Endothelial cell of umbilical vein (primary cell): Measurements from ENCODE around the gene RABEP2. TPM values are rescaled to one million over a fixed set of nuclear protein-coding genes. Genes with fewer than 3 reads are reported as not detected.

Experiments
- BruUV-seq: library from RNA; stranded (reverse); fragments of 400-500 nt; replicated peaks from 2 replicates; lab custom pipeline; 2021; lab: Mats Ljungman, UMichigan
- CTCF ChIA-PET: fragments of 300-600, 350-600 bp; sonication (Branson Sonifier 250); formaldehyde crosslinking; loops from one replicate; lab custom pipeline; 2021; ENCODE audit warnings: antibody characterized with exemption, inconsistent platforms; lab: Charles Lee
- POLR2A ChIA-PET: fragments of 300-600, 350-600 bp; sonication (Branson Sonifier 250); formaldehyde crosslinking; loops from one replicate; lab custom pipeline; 2021; ENCODE audit warnings: antibody characterized with exemption, inconsistent platforms; lab: Charles Lee
- DNase-seq: peaks from one replicate; pipeline ENCODE4 v3.0.0-alpha.2; 2011; ENCODE audit warnings: low read depth, low spot score
- FAIRE-seq: peaks from 2 replicates; lab custom pipeline; 2011; peaks lifted over from hg19 to GRCh38; lab: Jason Lieb, UNC
- H2AFZ ChIP-seq: 2 replicates; pipeline ENCODE4 v1.6.0; 2012; ENCODE audit warnings: low read depth, low read length, control low read depth, inconsistent platforms
- H3K27ac ChIP-seq: 2 replicates; pipeline ENCODE4 v1.5.1; 2011; ENCODE audit warnings: low read depth, mild to moderate bottlenecking, control low read depth, low read length, moderate library complexity; ENCODE audit not compliant: insufficient read depth
- H3K27me3 ChIP-seq, 2 experiments: 2 replicates each; pipeline versions ENCODE4 v1.6.0 to v1.6.1; 2011; ENCODE audit warnings: low read length in 2 of 2, mixed read lengths in 1 of 2; ENCODE audit not compliant: control insufficient read depth in 2 of 2, insufficient read depth in 2 of 2
- H3K36me3 ChIP-seq, 2 experiments: 2 replicates in 1 of 2; 3 replicates in 1 of 2; pipeline ENCODE4 v1.5.1; 2011; ENCODE audit warnings: low read length in 2 of 2, mild to moderate bottlenecking in 1 of 2, moderate library complexity in 1 of 2; ENCODE audit not compliant: control insufficient read depth in 2 of 2, insufficient read depth in 2 of 2; ENCODE audit errors: extremely low read depth in 1 of 2
- H3K4me1 ChIP-seq: 3 replicates; pipeline ENCODE4 v1.5.1; 2011; ENCODE audit warnings: mild to moderate bottlenecking, low read length; ENCODE audit not compliant: control insufficient read depth, insufficient read depth; ENCODE audit errors: extremely low read depth
- H3K4me2 ChIP-seq: 2 replicates; pipeline ENCODE4 v1.6.1; 2011; ENCODE audit warnings: low read length, control low read depth, mixed read lengths; ENCODE audit not compliant: insufficient read depth
- H3K4me3 ChIP-seq, 3 experiments: fragments of 200-600 bp in 1 of 3; sonication (generic), shearing (Covaris generic) in 1 of 3; replicated peaks in 1 of 3; 2 replicates each; pipeline ENCODE4 v1.5.1; 2011 to 2016; ENCODE audit warnings: control low read depth in 3 of 3, low read length in 3 of 3, mild to moderate bottlenecking in 2 of 3, inconsistent platforms in 1 of 3, low read depth in 1 of 3, moderate library complexity in 1 of 3; ENCODE audit not compliant: insufficient read depth in 1 of 3
- H3K79me2 ChIP-seq: 2 replicates; pipeline ENCODE4 v1.6.0; 2012; ENCODE audit warnings: low read length, inconsistent platforms; ENCODE audit not compliant: control insufficient read depth, insufficient read depth
- H3K9ac ChIP-seq: replicated peaks from 2 replicates; pipeline ENCODE3; 2011; ENCODE audit warnings: low read length, control low read depth; ENCODE audit not compliant: insufficient read depth; ENCODE audit errors: extremely low read depth
- H3K9me1 ChIP-seq: replicated peaks from 3 replicates; pipeline ENCODE4 v1.6.0; 2011; ENCODE audit warnings: mild to moderate bottlenecking, low read length; ENCODE audit not compliant: control insufficient read depth, insufficient read depth; ENCODE audit errors: extremely low read depth
- H3K9me3 ChIP-seq: replicated peaks from 2 replicates; pipeline ENCODE4 v1.5.1; 2012; ENCODE audit warnings: low read length, inconsistent platforms; ENCODE audit not compliant: control insufficient read depth, insufficient read depth
- H4K20me1 ChIP-seq: replicated peaks from 2 replicates; pipeline ENCODE3; 2011; ENCODE audit warnings: mild to moderate bottlenecking, low read length; ENCODE audit not compliant: control insufficient read depth, insufficient read depth; ENCODE audit errors: extremely low read depth
- CTCF ChIP-seq, 2 donors: IDR thresholded peaks; 1 replicate in 1 of 2; 2 replicates in 1 of 2; pipeline ENCODE4 v1.5.1; 2011; ENCODE audit warnings: low read length in 2 of 2, mild to moderate bottlenecking in 2 of 2, moderate library complexity in 2 of 2, control low read depth in 1 of 2, inconsistent platforms in 1 of 2, low read depth in 1 of 2; ENCODE audit not compliant: insufficient read depth in 1 of 2; ENCODE audit errors: extremely low read depth in 1 of 2
- EZH2 ChIP-seq: IDR thresholded peaks from 2 replicates; pipeline ENCODE4 v1.6.1; 2012; ENCODE audit warnings: borderline replicate concordance, low read depth, mild to moderate bottlenecking, moderate library complexity, low read length, inconsistent platforms; ENCODE audit not compliant: severe bottlenecking
- FOS ChIP-seq: IDR thresholded peaks from 2 replicates; pipeline ENCODE4 v1.6.1; 2011; ENCODE audit warnings: mild to moderate bottlenecking, low read length, moderate library complexity, borderline replicate concordance; ENCODE audit not compliant: insufficient read depth
- GATA2 ChIP-seq: IDR thresholded peaks from 2 replicates; pipeline ENCODE4 v1.7.0; 2011; ENCODE audit warnings: low read depth, mild to moderate bottlenecking, moderate library complexity, mixed read lengths, low read length; ENCODE audit not compliant: insufficient read length, insufficient read depth
- JUN ChIP-seq: IDR thresholded peaks from 2 replicates; pipeline ENCODE4 v1.6.1; 2011; ENCODE audit warnings: borderline replicate concordance, low read depth; ENCODE audit not compliant: insufficient read length, insufficient read depth
- MYC ChIP-seq: IDR thresholded peaks from one replicate; pipeline ENCODE4 v1.6.1; 2011; ENCODE audit warnings: mild to moderate bottlenecking, low read depth, low read length
- POLR2A ChIP-seq: IDR thresholded peaks from 2 replicates; pipeline ENCODE4 v1.6.1; 2012; ENCODE audit warnings: low read depth, mild to moderate bottlenecking, control low read depth, low read length
- POLR2AphosphoS5 ChIP-seq: IDR thresholded peaks from 2 replicates; pipeline ENCODE4 v1.6.1; 2012; ENCODE audit warnings: low read depth, mild to moderate bottlenecking, control low read depth, low read length, moderate library complexity; ENCODE audit not compliant: insufficient read depth
- dilution Hi-C: fragments of 300-500 bp; cut with MboI; formaldehyde crosslinking; loops from one replicate; pipeline ENCODE4 v1.15.0; 2019; ENCODE audit warnings: low sequenced_read_pairs; ENCODE audit not compliant: extremely low pct_ligation_motif_present
- intact Hi-C: fragments of 100-400 bp; cut with micrococcal nuclease; formaldehyde crosslinking; loops from one replicate; pipeline ENCODE4 v1.10.0; 2022
- polyA plus RNA-seq, 4 experiments: library from polyadenylated mRNA; depleted of rRNA in 3 of 4; stranded (reverse) in 3 of 4; unstranded in 1 of 4; fragments of >200 nt; gene quantifications; 2 replicates each; pipeline versions ENCODE4 v1.2.1 to v1.2.3, GENCODE V29; 2011 to 2012; ENCODE audit warnings: missing spikeins in 1 of 4
- total RNA-seq: library from RNA; stranded (reverse); gene quantifications from 2 replicates; pipeline ENCODE4 v1.2.3, GENCODE V29; 2021

RABEP2 gene
- total and polyA plus RNA-seq, 2 donors (not counting 3 experiments of a cell fraction or from before 2014, with no cell fraction given), result 25.9 to 37.4 TPM

DNA sequence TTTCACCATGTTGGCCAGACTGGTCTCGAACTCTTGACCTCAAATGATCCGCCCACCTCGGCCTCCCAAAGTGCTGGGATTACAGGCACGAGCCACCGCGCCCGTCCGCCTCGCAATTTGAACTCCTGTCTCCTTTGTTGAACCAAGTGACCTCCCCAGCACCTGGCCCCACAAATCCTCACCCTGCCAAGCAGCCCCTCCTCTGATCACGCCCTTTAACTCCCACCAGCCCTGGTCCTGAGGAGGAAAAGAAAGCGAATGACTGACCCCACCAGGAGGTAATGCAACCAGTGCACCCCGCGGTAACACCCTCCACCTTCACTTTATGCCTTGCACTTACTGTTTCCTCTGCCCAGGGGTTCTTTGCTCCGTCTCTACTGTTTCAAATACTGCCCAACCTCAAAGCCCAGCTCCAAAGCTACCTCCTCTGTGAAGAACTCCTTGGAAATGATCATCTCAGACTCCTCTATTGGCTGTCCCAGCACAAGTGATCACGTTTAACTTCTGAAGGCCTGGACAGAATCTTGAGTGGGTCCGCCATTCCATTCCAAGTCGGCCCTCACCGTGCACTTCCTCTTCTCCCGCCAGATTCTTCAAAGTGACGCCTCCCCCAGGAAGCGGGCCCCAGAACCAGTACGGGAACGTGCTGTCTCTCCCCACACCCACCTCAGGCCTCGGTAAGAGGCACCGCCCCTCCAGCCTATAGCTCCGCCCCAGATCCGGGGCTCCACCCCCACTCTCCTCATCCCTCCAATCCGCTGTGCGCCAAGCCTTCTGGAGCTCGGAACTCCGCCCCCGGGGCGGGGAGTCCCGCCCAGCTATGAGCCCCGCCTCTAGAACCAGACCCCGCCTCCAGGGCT is 11.1 kb upstream of the RABEP2 start:
- no peak for TF ChIP-seq EZH2
- TF ChIP-seq CTCF (IDR thresholded peaks at IDR 0.05; ENCODE audit: extremely low read depth in 1 of 2, insufficient read depth in 1 of 2, low read depth in 1 of 2, low read length in 2 of 2), result no peak
- no peak for TF ChIP-seq GATA2
- TF ChIP-seq JUN, result no peak
- TF ChIP-seq MYC, result no peak
- no peak for TF ChIP-seq FOS
- TF ChIP-seq POLR2AphosphoS5, result no peak
- TF ChIP-seq POLR2A, result no peak
- dilution Hi-C loops (no loop called here), intact Hi-C loops (loop anchor here (1.0 to 2.0 kb wide), 3 partner anchors 9 to 15 kb away; partner anchors contain the start of genes NFATC2IP and RABEP2)
- H4K20me1 ChIP-seq, result no peaks in the 10 kb centered on the region
- no peaks in the 10 kb centered on the region for H3K4me1 ChIP-seq
- H2AFZ ChIP-seq, result peak overlapping the region; percentile 67
- POLR2A ChIA-PET, result interaction anchor here (0.5 to 1.1 kb wide), 3 partner anchors 52 to 83 kb away, joined by 3 to 8 read pairs (median 4); no protein-coding TSS in a partner anchor
- CTCF ChIA-PET, result interaction anchor here (0.6 to 1.3 kb wide), 6 partner anchors 9 to 37 kb away, joined by 3 to 18 read pairs (median 3); partner anchors contain the start of gene RABEP2
- no peaks in the 10 kb centered on the region for H3K9me1 ChIP-seq
- no peak overlapping the region for H3K9ac ChIP-seq
- FAIRE-seq (peak; percentile 94), DNase-seq (peak; percentile 85)
- BruUV-seq, result no TSS peak
- peak overlapping the region in 1 of 3 experiments; percentile 12 for H3K4me3 ChIP-seq
- no peaks in the 10 kb centered on the region for H3K9me3 ChIP-seq
- no peaks in the 10 kb centered on the region for H3K36me3 ChIP-seq
- no peaks in the 10 kb centered on the region for H3K27me3 ChIP-seq
- H3K79me2 ChIP-seq, result no peaks in the 10 kb centered on the region
- H3K27ac ChIP-seq, result no peak overlapping the region
- H3K4me2 ChIP-seq, result peak overlapping the region; percentile 13
